GM12873 (cell line): ENCODE results near the gene GRID1.

ENCODE experiments used
- TF ChIP-seq, protein P1 (sequence below): IDR thresholded peaks from 2 replicates; pipeline ENCODE4 v1.5.1; 2012; ENCODE audit warnings: low read depth, mild to moderate bottlenecking, moderate library complexity, low read length, control low read depth; ENCODE audit not compliant: insufficient read depth; ENCODE audit errors: missing control alignments

The GRID1 gene

GRCh38 chr10:86098187-86098881 lies 268.3 kb downstream of the GRID1 start:
- TF ChIP-seq, protein P1, sequence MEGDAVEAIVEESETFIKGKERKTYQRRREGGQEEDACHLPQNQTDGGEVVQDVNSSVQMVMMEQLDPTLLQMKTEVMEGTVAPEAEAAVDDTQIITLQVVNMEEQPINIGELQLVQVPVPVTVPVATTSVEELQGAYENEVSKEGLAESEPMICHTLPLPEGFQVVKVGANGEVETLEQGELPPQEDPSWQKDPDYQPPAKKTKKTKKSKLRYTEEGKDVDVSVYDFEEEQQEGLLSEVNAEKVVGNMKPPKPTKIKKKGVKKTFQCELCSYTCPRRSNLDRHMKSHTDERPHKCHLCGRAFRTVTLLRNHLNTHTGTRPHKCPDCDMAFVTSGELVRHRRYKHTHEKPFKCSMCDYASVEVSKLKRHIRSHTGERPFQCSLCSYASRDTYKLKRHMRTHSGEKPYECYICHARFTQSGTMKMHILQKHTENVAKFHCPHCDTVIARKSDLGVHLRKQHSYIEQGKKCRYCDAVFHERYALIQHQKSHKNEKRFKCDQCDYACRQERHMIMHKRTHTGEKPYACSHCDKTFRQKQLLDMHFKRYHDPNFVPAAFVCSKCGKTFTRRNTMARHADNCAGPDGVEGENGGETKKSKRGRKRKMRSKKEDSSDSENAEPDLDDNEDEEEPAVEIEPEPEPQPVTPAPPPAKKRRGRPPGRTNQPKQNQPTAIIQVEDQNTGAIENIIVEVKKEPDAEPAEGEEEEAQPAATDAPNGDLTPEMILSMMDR, result no peak

DNA sequence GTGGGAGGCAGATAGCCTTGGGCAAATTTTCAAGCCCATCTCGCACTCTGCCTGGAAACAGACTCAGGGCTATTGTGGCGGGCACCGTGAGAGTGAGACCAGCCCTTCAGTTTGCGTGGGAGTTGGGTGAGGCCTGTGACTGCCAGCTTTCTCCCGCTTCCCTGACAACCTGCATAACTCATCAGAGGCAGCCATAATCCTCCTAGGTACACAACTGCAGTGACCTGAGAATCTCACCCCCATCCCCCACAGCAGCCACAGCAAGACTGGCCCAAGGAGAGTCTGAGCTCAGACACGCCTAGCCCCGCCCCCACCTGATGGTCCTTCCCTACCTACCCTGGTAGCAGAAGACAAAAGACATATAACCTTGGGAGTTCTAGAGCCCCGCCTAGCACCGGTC lies 275.4 kb downstream of the GRID1 start:
- TF ChIP-seq, protein P1, result no peak

DNA sequence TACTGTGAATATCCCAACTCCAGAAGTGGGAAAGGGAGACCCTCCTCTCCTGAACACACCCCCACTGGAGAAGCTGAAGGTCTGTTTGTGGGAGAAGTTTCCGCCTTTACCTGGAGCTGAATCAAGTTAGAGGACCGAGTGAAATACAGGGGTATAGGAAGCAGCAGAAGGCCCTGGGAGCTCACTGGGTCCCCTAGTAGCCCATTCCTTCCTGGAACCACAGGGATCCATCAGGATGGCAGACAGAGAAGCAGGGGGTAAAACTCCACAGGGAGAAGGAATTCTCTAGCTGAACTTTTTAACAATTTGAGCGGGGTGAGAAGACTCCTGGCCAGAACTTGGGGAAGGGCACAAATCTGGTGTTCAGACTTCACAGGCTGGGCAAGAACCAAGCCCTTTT lies 275.8 kb downstream of the GRID1 start:
- TF ChIP-seq, protein P1, result no peak

GRCh38 chr10:86087716-86088115 lies 278.9 kb downstream of the GRID1 start:
- TF ChIP-seq, protein P1, result no peak

DNA sequence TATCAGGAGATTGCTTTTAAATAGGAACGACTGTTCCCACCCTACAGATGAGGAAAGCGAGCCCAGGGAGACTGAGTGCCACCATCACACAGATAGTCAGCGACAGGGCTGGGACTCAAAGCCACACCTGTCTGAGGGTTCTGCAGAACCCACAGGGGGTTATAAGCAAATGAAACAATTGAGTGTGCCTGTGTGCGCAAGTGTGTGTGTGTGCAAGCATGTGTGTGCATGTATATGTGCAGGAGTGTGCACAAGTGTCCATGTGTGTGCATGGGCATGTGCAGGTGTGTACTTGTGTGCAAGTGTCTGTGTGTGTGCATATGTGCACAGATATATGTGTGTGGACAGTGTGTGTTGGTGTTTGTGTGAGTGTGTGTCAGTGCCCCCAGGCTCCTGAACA lies 280.2 kb downstream of the GRID1 start:
- TF ChIP-seq, protein P1, result no peak

GRCh38 chr10:86085686-86086085 lies 280.9 kb downstream of the GRID1 start:
- TF ChIP-seq, protein P1, result no peak

DNA sequence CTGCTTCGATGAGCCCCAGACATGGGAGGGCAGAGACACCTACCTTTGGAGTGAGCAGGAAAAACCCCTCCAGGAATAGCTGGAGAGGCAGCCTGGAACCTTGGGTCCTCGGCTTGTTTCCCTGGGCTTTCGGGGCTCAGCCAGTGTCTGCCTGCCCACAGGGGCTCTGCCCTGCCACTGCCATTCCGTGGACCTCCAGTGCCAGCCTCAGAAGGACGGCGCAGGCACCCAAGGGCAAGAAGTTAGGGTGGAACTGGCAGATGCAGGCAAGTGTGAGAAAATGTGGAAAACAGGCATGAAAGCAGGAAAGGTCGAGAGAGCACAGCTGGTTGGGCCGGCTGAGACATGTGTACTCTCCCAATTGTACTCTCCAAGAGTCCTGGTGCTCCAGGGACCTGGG lies 281.5 kb downstream of the GRID1 start:
- TF ChIP-seq, protein P1, result no peak
